ENCODE results near the gene SCD5.
A peak's percentile ranks its signal among the peaks of the same experiment; 100 is the strongest.

Gene SCD5

GRCh38 chr4:82744284-82744968, 54.2 kb downstream of the SCD5 start:
- DNase-seq (ENCODE audit: low read depth): no peak
- no peak overlapping the region for H3K4me3 ChIP-seq (ENCODE audit: low read depth, low read length)

DNA sequence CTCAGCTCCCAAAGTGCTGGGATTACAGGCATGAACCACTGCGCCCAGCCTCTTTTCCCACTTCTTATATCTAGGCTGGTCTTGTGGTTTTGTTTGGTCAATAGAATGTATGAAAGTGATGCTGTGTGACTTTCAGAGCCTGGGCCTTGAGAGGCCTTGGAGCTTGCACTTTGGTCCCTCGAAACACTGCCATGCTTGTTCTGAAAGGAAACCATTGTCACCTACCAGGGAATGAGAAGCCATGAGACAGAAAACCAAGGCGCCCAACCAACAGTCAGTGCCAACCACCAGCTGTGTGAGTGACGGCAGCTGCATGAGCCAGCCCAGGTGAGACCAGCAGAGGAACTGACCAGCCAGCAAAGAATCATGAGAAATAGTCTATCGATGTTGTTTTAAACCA, 57.4 kb downstream of the SCD5 start:
- H3K4me3 ChIP-seq (ENCODE audit: low read depth, low read length): no peak overlapping the region
- no peak for DNase-seq (ENCODE audit: low read depth)

GRCh38 chr4:82739287-82740190, 59.1 kb downstream of the SCD5 start:
- DNase-seq (ENCODE audit: low read depth): peak; percentile 23
- H3K4me3 ChIP-seq (ENCODE audit: low read depth, low read length): no peak overlapping the region

DNA sequence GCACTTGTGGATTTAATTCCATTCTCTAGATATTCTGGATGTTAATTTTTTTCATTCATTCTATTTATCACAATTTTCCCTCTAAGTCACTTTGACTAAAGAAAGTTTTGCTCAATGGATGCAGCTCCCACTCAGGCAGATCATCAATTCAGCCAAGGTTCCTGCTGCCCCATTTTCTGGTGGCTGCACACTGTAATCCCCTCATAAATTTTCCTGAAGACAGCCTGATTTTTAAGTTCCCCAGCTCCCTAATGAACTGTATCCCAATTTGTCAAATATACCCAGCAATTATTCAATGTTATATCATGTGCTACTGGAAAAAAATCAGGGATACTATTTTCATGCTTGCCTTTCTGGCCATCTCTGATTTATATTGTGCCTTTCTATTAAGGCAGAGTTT, 61.2 kb downstream of the SCD5 start:
- H3K4me3 ChIP-seq (ENCODE audit: low read depth, low read length): no peak overlapping the region
- DNase-seq (ENCODE audit: low read depth): no peak

DNA sequence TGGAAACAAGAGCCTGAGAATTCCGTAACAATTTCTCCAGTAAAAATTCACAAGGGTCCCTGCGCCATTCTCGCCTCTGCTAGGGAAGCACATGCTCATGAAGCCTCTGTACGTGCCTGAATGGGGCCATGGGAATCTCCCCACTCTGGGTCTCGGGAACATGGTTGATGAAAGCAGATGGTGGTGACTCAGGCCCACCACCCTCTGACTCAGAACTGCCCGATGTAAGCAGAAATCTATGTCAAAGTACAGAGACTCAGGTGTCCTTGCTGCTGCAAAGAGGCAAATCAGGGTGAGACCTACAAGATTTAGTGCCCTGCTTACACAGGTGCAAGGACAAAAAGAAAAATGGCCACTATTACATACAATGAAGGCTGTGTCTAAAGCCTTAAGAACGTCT, 65.0 kb downstream of the SCD5 start:
- DNase-seq (ENCODE audit: low read depth): peak; percentile 69
- H3K4me3 ChIP-seq (ENCODE audit: low read depth, low read length): no peak overlapping the region

- no peak overlapping the region for H3K4me3 ChIP-seq (ENCODE audit: low read depth, low read length)
- no peak for DNase-seq (ENCODE audit: low read depth)
Observed at GRCh38 chr4:82728301-82728700, 70.3 kb downstream of the SCD5 start.

DNA sequence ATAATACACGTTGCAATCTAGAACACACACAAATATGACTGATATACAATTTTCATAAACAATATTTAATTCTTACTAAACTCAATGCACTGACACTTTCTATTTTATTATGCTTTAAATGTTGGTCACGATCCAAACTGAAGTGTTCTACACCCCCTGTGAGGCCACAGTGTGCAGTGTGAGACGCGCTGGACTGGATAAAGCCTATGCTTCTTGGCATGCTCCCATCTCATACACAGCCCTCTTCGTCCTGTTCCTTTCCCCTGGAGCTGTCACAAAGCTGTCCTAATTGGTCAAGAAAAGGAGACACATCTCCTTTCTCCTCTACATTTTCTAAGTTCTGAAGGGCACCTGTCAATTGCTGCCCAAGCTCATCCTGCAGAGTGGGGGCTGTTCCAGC, 72.0 kb downstream of the SCD5 start:
- DNase-seq (ENCODE audit: low read depth): no peak
- H3K4me3 ChIP-seq (ENCODE audit: low read depth, low read length): no peak overlapping the region

DNA sequence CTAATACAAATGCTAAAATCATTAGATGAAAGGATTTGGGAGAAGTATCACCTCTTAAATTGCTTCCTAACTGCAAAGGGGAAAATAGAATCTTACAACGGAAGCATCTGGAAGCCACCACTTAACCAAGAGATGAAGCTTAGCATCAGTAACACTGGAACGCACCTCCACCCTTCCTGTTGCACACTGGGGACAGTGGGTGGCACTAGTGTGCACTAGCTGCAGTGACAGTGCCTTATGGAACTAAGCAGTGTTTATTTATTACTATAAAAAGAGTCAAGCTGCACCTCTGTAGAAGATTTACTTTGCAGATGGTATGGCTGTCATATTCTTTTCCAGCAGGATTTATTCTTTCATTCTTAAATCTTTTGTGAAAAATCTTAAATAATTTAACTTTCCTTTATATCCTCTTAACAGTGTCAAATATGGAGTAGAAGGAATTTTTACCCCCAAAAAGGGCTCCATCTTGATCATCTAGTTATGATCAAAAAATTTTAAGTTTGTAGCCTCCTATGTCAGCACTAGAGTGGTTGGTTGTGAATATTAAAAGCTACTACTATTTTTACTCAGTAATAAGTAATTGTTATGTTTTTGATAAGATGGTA, 76.7 kb downstream of the SCD5 start:
- DNase-seq (ENCODE audit: low read depth): no peak

GRCh38 chr4:82718162-82718940, 80.2 kb downstream of the SCD5 start:
- no peak for DNase-seq (ENCODE audit: low read depth)

More for the DNA sequence above, 76.7 kb downstream of the SCD5 start:
- H3K4me3 ChIP-seq (ENCODE audit: low read depth, low read length): no peak overlapping the region

DNA sequence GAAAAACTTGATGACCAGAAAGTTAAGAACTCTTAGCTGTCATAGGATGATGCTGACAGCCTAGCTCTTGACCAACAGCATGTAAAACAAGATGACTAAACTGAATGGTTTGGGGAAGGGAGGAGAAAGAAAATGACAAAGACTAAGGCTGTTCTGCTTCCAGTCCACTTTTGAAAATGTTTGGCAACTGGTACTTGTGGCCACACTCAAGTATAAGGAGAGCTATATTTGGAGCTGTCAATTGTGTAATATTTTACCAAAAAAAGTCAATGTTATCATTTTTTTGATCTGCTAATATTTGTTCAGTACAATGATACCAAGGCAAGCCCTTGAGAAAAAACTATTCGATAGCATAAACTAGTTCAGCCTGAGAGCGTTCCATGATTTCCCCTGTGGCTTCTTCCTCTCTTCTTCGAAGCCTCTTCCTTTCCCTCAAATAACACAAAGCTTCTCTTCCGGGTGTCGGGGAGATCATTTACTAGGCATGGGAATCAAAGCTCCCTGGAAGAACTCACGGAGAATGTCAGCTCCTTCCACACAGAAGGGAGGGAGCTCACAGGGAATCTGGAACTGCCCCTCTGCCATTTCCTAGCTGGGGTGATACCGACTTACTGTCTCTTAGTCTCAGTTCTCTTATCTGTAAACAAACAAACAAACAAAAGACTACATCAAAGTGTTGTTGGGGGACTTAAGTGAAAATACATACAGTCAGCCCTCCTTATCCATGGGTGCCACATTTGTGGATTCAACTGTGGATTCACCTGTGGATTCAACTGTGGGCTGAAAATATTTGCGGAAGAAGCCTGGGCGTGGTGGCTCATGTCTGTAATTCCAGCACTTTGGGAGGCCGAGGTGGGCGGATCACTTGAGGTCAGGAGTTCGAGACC, 82.6 kb downstream of the SCD5 start:
- H3K4me3 ChIP-seq (ENCODE audit: low read depth, low read length): no peak overlapping the region
- DNase-seq (ENCODE audit: low read depth): no peak

More at GRCh38 chr4:82718162-82718940, 80.2 kb downstream of the SCD5 start:
- H3K4me3 ChIP-seq (ENCODE audit: low read depth, low read length): no peak overlapping the region

DNA sequence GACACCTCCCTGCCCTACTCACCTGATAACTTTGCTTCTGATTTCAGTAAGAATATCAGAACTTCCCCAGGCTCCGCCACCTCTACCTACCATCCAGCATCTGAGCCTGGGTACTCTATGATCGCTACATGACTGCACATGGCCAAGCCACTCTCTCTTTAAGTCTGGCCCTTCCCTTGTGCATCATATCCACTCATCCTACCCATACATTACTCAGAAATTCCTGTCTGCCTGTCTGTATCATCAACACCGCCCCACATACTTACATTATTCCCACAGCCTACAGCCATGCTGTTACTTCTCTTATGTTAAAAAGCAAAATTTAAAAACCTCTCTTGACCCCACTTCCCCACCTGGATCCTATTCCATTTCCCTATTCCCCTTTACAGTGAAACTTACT, 84.7 kb downstream of the SCD5 start:
- DNase-seq (ENCODE audit: low read depth): no peak

GRCh38 chr4:82712561-82712960, 86.0 kb downstream of the SCD5 start:
- no peak for DNase-seq (ENCODE audit: low read depth)
- H3K4me3 ChIP-seq (ENCODE audit: low read depth, low read length): no peak overlapping the region

More for the DNA sequence above, 84.7 kb downstream of the SCD5 start:
- H3K4me3 ChIP-seq (ENCODE audit: low read depth, low read length): no peak overlapping the region

DNA sequence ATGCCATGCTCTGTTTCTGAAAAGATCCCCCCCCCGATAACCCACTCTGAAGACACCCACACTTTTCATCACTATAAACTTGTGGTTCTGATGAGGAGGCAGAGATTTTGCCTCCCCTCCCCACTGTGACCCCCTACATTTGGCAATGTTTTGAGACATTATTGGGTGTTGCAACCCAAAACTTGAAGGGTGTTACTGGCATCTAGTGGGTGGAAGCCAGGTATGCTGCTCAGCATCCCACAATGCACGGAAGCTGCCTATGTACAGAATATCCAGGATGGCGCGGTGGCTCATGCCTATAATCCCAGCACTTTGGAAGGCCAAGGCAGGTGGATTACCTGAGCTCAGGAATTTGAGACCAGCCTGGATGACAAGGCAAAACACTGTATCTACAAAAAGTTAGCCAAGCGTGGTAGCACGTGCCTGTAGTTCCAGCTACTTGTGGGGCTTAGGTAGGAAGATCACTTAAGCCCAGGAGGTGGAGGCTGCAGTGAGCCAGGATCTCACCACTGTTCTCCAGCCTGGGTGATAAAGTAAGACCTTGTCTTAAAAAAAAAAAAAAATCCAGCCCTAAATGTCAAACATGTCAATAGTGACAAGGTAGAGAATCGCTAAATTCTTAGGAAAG, 87.3 kb downstream of the SCD5 start:
- DNase-seq (ENCODE audit: low read depth): no peak
- H3K4me3 ChIP-seq (ENCODE audit: low read depth, low read length): no peak overlapping the region

DNA sequence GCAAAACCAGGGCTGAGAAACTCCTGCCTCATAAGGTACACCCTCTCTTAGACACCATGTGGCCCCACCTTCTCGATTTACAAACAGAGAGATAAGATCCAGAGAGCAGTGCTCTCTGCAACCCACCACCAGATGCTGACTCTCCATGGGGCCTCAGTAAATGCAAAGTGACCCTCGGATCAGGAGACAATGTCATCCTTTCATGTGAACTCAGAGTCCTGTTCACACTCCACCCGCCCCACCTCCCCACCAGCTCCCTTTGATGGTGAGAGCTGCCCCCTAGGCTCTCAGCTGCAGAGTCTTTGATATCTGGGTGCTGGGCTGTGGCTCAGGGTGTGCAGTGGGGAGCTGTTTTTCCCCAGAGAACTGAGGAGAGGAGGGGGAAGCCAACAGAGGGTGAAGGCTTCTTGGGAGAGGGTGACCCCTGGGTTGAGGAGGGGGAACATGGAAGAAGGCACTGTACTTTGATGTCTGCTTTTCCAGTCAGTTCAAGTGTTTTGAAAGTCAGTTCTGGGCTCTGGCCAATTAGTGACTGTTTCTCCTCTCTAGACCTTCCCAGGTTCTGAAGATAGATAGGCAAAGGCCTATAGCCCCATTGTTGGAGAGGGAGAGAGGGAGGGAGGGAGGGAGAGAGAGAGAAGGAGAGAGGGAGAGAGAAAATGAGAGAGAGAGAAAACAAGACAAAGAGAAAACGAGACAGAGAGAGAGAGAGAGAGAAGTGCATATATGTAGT, 88.2 kb downstream of the SCD5 start:
- H3K4me3 ChIP-seq (ENCODE audit: low read depth, low read length): no peak overlapping the region
- no peak for DNase-seq (ENCODE audit: low read depth)

DNA sequence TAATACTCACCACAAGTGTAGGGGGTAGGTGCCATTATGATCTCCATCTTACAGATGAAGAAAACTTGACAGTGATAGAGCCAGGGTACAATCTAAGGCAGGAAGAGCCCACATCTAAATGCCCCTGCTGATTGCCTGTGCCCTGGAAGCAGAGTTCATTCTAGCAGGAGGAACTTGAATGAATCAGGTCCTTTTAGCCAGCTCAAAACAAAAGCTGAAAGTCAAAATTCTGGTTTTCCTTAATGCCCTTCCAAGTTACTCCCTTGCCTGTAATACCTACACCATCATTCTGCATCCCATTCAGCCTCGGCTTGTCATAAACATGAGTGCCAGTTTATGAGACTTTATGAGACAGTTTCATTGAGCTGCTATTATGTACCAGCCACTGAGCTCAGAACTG, 89.6 kb downstream of the SCD5 start:
- no peak for DNase-seq (ENCODE audit: low read depth)
- H3K4me3 ChIP-seq (ENCODE audit: low read depth, low read length): no peak overlapping the region

GRCh38 chr4:82706349-82707000, 92.1 kb downstream of the SCD5 start:
- DNase-seq (ENCODE audit: low read depth): no peak

DNA sequence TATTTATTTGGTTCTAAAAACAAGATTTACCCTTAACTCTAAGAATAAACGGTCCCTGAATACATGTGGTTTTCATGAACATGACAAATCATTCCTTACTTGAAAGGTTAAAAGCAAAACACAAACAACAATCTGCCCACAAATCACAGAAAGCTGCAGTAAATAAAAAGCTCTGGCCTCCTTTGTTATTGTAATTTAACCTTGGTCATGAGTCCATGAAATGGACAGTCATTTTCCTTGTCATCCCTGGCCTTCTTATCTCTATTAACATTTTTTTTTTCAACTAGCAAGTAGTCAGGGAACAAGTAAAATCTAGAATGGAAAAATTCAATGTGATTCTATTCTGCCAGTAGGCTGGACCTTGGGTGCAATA, 92.7 kb downstream of the SCD5 start:
- DNase-seq (ENCODE audit: low read depth): no peak
- H3K4me3 ChIP-seq (ENCODE audit: low read depth, low read length): no peak overlapping the region

More at GRCh38 chr4:82706349-82707000, 92.1 kb downstream of the SCD5 start:
- H3K4me3 ChIP-seq (ENCODE audit: low read depth, low read length): no peak overlapping the region

Data from skeletal muscle cell (primary cell).